CD14-positive monocyte (primary cell): ENCODE data around the gene MARS1. TPM values are rescaled to one million over a fixed set of nuclear protein-coding genes. Genes with fewer than 3 reads are reported as not detected.
A peak's percentile ranks its signal among the peaks of the same experiment; 100 is the strongest.

ENCODE experiments used
- DNase-seq, 3 donors: peaks; one replicate each; pipeline ENCODE4 v3.0.0-alpha.2; 2011 to 2022
- H2AFZ ChIP-seq: 2 replicates; pipeline ENCODE4 v1.6.0; 2012; ENCODE audit warnings: mild to moderate bottlenecking, low read depth, low read length, inconsistent platforms; ENCODE audit not compliant: insufficient read depth, poor library complexity, severe bottlenecking
- H3K27ac ChIP-seq, 2 donors: 1 replicate in 1 of 2; 2 replicates in 1 of 2; pipeline ENCODE4 v1.5.1; 2012 to 2013; ENCODE audit warnings: low read length in 2 of 2, control low read depth in 1 of 2, inconsistent platforms in 1 of 2, low read depth in 1 of 2, mild to moderate bottlenecking in 1 of 2
- H3K27me3 ChIP-seq, 2 donors: one replicate each; pipeline versions ENCODE4 v1.6.0 to v1.6.1; 2011 to 2013; ENCODE audit warnings: low read length in 2 of 2; ENCODE audit not compliant: control insufficient read depth in 2 of 2, insufficient read depth in 2 of 2
- H3K36me3 ChIP-seq, 2 donors: replicated peaks in 1 of 2; 1 replicate in 1 of 2; 2 replicates in 1 of 2; pipeline versions ENCODE4 v1.5.1 to v1.6.1; 2012 to 2013; ENCODE audit warnings: low read length in 2 of 2, control low read depth in 1 of 2, inconsistent platforms in 1 of 2, mild to moderate bottlenecking in 1 of 2; ENCODE audit not compliant: insufficient read depth in 2 of 2, control insufficient read depth in 1 of 2
- H3K4me1 ChIP-seq, 2 donors: 1 replicate in 1 of 2; 2 replicates in 1 of 2; pipeline versions ENCODE4 v1.5.1 to v1.6.1; 2012 to 2013; ENCODE audit warnings: low read length in 2 of 2, control low read depth in 1 of 2, inconsistent platforms in 1 of 2, mild to moderate bottlenecking in 1 of 2, moderate library complexity in 1 of 2; ENCODE audit not compliant: insufficient read depth in 2 of 2, control insufficient read depth in 1 of 2
- H3K4me2 ChIP-seq: replicated peaks from 2 replicates; pipeline ENCODE3; 2012; ENCODE audit warnings: low read length, moderate library complexity, mild to moderate bottlenecking; ENCODE audit not compliant: poor library complexity, severe bottlenecking; ENCODE audit errors: extremely low read depth
- H3K4me3 ChIP-seq, 3 experiments: fragments of 200-600 bp in 1 of 3; sonication (generic) in 1 of 3; replicated peaks in 1 of 3; 1 replicate in 2 of 3; 2 replicates in 1 of 3; pipeline ENCODE4 v1.5.1; 2011 to 2013; ENCODE audit warnings: low read length in 3 of 3, mild to moderate bottlenecking in 3 of 3, control low read depth in 2 of 3, low read depth in 2 of 3, inconsistent platforms in 1 of 3, moderate library complexity in 1 of 3
- H3K79me2 ChIP-seq: 2 replicates; pipeline ENCODE4 v1.6.0; 2012; ENCODE audit warnings: mild to moderate bottlenecking, control low read depth, inconsistent platforms, low read length, moderate library complexity; ENCODE audit not compliant: insufficient read depth
- H3K9ac ChIP-seq: 2 replicates; pipeline ENCODE4 v1.6.0; 2017; ENCODE audit warnings: low read length, mild to moderate bottlenecking; ENCODE audit not compliant: insufficient read depth, poor library complexity, severe bottlenecking
- H3K9me3 ChIP-seq, 2 donors: replicated peaks in 1 of 2; 1 replicate in 1 of 2; 2 replicates in 1 of 2; pipeline versions ENCODE4 v1.5.1 to v1.6.1; 2012 to 2013; ENCODE audit warnings: low read length in 2 of 2, control low read depth in 1 of 2; ENCODE audit not compliant: control insufficient read depth in 1 of 2, insufficient read depth in 1 of 2
- H4K20me1 ChIP-seq: 2 replicates; pipeline ENCODE4 v1.6.0; 2012; ENCODE audit warnings: mild to moderate bottlenecking, low read length, control low read depth, moderate library complexity; ENCODE audit not compliant: insufficient read depth
- H3K27ac Mint-ChIP-seq, 7 donors: one replicate each; pipeline ENCODE4 v1.8.0; 2020; ENCODE audit warnings: mild to moderate bottlenecking in 7 of 7, mixed read lengths in 7 of 7, moderate library complexity in 6 of 7, inconsistent platforms in 2 of 7
- H3K27me3 Mint-ChIP-seq, 3 donors: one replicate each; pipeline ENCODE4 v1.8.0; 2021 to 2022; ENCODE audit warnings: low read depth in 3 of 3, mild to moderate bottlenecking in 3 of 3, mixed read lengths in 3 of 3, moderate library complexity in 3 of 3, inconsistent platforms in 1 of 3
- H3K36me3 Mint-ChIP-seq, 2 donors: one replicate each; pipeline ENCODE4 v1.8.0; 2020; ENCODE audit warnings: mixed read lengths in 2 of 2, inconsistent platforms in 1 of 2, mild to moderate bottlenecking in 1 of 2
- H3K4me1 Mint-ChIP-seq: one replicate; pipeline ENCODE4 v1.8.0; 2020; ENCODE audit warnings: mild to moderate bottlenecking, mixed read lengths
- H3K4me3 Mint-ChIP-seq, 2 donors: one replicate each; pipeline ENCODE4 v1.8.0; 2020; ENCODE audit warnings: mild to moderate bottlenecking in 2 of 2, mixed read lengths in 2 of 2, moderate library complexity in 1 of 2
- H3K9me3 Mint-ChIP-seq, 7 donors: one replicate each; pipeline ENCODE4 v1.8.0; 2020 to 2022; ENCODE audit warnings: mixed read lengths in 7 of 7, mild to moderate bottlenecking in 6 of 7, moderate library complexity in 6 of 7, inconsistent platforms in 2 of 7
- WGBS: methylation state at CpG from one replicate; pipeline ENCODE4 v1.1.5; 2013; ENCODE audit warnings: missing lambda C conversion rate; ENCODE audit not compliant: insufficient coverage; 5-methylcytosine and 5-hydroxymethylcytosine counted together
- intact Hi-C, 2 donors: fragments of 100-400 bp; cut with micrococcal nuclease; formaldehyde crosslinking; loops; one replicate each; pipeline versions ENCODE4 v1.15.0 to v1.15.1; 2023
- polyA plus RNA-seq, 3 donors: library from polyadenylated mRNA; depleted of rRNA in 1 of 3; unstranded in 2 of 3; stranded (reverse) in 1 of 3; fragments of 300-500 nt in 2 of 3; fragments of >200 nt in 1 of 3; fragmentation: Illumina TruSeq in 2 of 3; gene quantifications; 1 replicate in 2 of 3; 2 replicates in 1 of 3; pipeline ENCODE4 v1.2.3, GENCODE V29; 2012 to 2021
- TF ChIP-seq, protein P1 (sequence below): fragments of 200-600 bp; IDR thresholded peaks from one replicate; pipeline ENCODE4 v1.8.0; 2022; ENCODE audit warnings: antibody characterized with exemption, mild to moderate bottlenecking

Gene MARS1
- polyA plus RNA-seq, 3 donors, result 63.5 to 164 (median 79.8) TPM

DNA sequence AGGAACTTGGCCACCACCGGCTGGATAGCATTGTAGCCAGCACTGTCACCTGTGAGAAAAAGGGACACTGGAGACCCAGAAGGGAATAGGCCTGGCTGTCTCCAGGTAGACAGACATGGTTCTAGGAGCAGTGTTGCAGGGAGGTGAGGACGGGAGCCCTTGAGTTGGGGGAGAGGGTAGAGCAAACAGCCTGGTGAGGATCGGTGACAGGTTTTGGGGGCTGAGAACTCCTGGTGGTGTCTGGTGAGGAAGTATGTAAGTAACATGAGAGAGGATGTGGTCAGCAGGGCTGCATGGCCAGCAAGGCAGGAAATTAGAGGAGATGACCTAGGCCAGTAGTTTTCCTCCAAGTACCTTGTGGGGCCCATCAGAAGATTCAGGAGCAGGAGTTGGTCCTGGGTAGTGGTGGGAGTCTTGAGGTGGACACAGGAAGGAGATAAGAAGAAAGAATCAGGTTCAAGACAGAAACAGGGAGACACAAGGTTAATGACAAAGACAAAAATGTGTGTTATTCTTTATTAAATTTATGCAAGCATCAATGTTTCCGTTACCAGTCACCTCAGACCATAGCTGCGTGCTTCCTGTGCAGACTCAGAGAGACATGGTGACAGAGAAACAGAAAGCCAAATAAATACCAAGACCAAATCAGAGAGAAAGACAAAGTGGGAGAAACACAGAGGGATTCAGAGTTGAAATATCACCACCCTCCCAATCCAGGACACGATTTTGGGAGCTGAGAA lies 8.3 kb upstream of the MARS1 start, which contains the start of gene ARHGAP9:
TSS of gene ARHGAP9 (minus strand) at position 491 of the 740 bp plus-strand sequence. CDS start at position 31, 460 bp downstream.
- peaks cover 20% of the 10 kb centered on the region for H4K20me1 ChIP-seq
- peak within 1 kb of the TSS; percentile 89 for H3K4me2 ChIP-seq
- peaks cover 14 to 28% of the 10 kb centered on the region in 2 donors for H3K36me3 Mint-ChIP-seq
- H3K4me3 ChIP-seq, result peak within 1 kb of the TSS in 2 of 3 experiments; percentile 2 to 100
- H3K27ac Mint-ChIP-seq, result peak within 1 kb of the TSS; percentile 86 to 97 (median 96)
- H3K27ac ChIP-seq, result peak within 1 kb of the TSS; percentile 62 to 83
- peaks cover 59% of the 10 kb centered on the region for H3K79me2 ChIP-seq
- H3K9me3 Mint-ChIP-seq, result no peaks in the 10 kb centered on the region
- WGBS, result 41% methylated on average over 3 of the region's 6 CpGs
- peak in 2 of 3 donors; percentile 47 for DNase-seq
- H3K27me3 ChIP-seq, result no peaks in the 10 kb centered on the region
- TF ChIP-seq, protein P1, sequence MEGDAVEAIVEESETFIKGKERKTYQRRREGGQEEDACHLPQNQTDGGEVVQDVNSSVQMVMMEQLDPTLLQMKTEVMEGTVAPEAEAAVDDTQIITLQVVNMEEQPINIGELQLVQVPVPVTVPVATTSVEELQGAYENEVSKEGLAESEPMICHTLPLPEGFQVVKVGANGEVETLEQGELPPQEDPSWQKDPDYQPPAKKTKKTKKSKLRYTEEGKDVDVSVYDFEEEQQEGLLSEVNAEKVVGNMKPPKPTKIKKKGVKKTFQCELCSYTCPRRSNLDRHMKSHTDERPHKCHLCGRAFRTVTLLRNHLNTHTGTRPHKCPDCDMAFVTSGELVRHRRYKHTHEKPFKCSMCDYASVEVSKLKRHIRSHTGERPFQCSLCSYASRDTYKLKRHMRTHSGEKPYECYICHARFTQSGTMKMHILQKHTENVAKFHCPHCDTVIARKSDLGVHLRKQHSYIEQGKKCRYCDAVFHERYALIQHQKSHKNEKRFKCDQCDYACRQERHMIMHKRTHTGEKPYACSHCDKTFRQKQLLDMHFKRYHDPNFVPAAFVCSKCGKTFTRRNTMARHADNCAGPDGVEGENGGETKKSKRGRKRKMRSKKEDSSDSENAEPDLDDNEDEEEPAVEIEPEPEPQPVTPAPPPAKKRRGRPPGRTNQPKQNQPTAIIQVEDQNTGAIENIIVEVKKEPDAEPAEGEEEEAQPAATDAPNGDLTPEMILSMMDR, result no peak
- intact Hi-C loops, result loop anchor here (5.0 to 10.0 kb wide), 4 partner anchors 43 to 145 kb away; partner anchors contain the start of genes DCTN2 (in 2 of the 2), DDIT3 (in 1 of the 2) and MBD6 (in 1 of the 2)
- peak within 1 kb of the TSS; percentile 83 for H3K9ac ChIP-seq
- H3K27me3 Mint-ChIP-seq, result peaks cover 0 to 2% (median 0%) of the 10 kb centered on the region in 3 donors
- H2AFZ ChIP-seq, result peak within 1 kb of the TSS; percentile 72
- H3K4me1 ChIP-seq, result peaks cover 42 to 60% of the 10 kb centered on the region in 2 donors
- H3K4me1 Mint-ChIP-seq, result peaks cover 55% of the 10 kb centered on the region
- peaks cover 7 to 12% of the 10 kb centered on the region in 2 donors for H3K36me3 ChIP-seq
- H3K4me3 Mint-ChIP-seq, result peak within 1 kb of the TSS; percentile 97 to 99
- H3K9me3 ChIP-seq, result no peaks in the 10 kb centered on the region

DNA sequence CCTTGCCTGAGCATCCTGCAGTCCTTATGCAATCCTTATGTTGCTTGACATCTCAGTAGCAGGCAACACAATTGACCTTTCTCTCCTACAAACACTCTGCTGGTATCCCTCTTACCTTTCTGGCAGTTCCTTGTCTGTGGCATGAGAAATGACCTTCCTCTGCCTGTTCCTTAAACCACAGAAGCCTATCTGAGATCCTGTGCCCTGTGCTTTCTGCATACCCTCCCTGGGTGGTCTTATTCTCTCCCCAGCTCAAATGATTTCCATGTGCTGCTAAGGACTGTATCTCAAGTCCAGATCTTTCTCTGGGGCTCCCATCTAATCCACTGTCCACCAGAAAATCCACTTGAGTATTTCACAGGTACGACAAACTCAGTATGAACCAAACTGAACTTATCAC lies 6.2 kb upstream of the MARS1 start:
- no peaks in the 10 kb centered on the region for H3K36me3 ChIP-seq
- no CpG with 5 or more reads among the region's 1 CpG for WGBS
- intact Hi-C loops, result no loop called here
- Mint-ChIP-seq H3K36me3 (peaks cover 9 to 19% of the 10 kb centered on the region in 2 donors), H3K9me3 (no peaks in the 10 kb centered on the region), H3K4me3 (no peak overlapping the region), H3K4me1 (peaks cover 42% of the 10 kb centered on the region), H3K27ac (peak overlapping the region in 2 of 7 donors; percentile 4 to 48), H3K27me3 (peaks cover 0 to 2% (median 0%) of the 10 kb centered on the region in 3 donors)
- H2AFZ ChIP-seq, result no peak overlapping the region
- DNase-seq, result no peak
- H3K27ac ChIP-seq, result no peak overlapping the region
- no peaks in the 10 kb centered on the region for H4K20me1 ChIP-seq
- no peaks in the 10 kb centered on the region for H3K27me3 ChIP-seq
- H3K9me3 ChIP-seq, result no peaks in the 10 kb centered on the region
- H3K9ac ChIP-seq, result no peak overlapping the region
- H3K4me2 ChIP-seq, result no peak overlapping the region
- H3K4me3 ChIP-seq, result no peak overlapping the region
- peaks cover 29 to 41% of the 10 kb centered on the region in 2 donors for H3K4me1 ChIP-seq
- peaks cover 38% of the 10 kb centered on the region for H3K79me2 ChIP-seq
- TF ChIP-seq, protein P1, result no peak
